Left forelimb (tissue), 1 donor: Measurements from ENCODE around the gene PPIL4.

Experiments used
- DNase-seq: peaks from one replicate; pipeline ENCODE4 v3.0.0-alpha.2; 2018; ENCODE audit warnings: low spot score

The PPIL4 gene

DNA sequence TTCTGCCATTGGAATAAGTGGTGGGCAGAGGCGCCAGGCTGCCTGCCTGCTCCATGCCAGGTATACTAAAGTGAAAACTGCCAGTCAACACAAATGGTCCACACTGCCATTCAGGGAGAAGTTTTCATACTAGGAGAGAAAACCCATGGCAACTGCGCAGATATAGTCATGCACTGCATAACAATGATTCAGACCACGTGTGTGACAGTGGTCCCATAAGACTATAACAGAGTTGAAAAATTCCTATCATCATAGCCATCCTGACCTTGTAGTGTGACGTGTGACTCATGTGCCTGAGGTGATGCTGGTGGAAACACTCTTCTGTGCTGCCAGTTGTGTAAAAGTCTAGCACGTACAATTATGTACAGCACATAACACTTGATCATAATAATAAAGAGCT, 86.1 kb downstream of the PPIL4 start:
- no peak for DNase-seq

DNA sequence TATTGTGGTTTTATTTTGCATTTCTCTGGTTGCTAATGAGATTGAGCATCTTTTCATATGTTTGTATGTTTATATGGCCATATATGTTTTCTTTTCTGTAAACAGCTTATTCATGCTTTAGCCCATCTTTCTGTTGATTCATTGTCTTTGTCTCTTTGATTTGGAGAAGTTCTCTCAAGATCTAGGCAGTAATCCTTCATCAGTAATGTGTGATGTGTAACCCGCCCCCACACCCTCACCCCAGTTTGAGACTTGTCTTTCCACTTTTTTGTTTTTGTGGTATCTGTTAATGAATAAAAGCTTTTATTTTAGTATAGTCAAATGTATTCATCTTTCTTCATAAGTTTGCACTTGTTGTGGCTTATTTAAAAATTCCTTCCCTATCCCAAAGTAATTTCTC, 87.0 kb downstream of the PPIL4 start:
- no peak for DNase-seq

DNA sequence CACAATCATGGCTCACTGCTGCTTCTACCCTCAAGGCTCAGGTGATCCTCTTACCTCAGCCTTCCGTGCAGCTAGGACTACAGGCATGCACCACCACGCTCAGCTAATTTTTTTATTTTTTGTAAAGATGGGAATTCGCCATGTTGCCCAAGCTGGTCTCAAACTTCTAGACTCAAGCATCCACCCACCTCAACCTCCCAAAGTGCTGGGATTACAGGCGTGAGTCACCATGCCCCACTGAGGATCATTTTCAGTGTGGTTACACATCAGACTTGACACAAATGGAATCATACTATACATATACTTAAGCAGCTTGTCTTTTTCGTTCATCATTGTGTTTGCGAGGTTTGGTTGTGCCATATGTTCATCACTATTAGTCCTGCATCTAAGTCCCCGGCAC, 87.6 kb downstream of the PPIL4 start:
- no peak for DNase-seq

DNA sequence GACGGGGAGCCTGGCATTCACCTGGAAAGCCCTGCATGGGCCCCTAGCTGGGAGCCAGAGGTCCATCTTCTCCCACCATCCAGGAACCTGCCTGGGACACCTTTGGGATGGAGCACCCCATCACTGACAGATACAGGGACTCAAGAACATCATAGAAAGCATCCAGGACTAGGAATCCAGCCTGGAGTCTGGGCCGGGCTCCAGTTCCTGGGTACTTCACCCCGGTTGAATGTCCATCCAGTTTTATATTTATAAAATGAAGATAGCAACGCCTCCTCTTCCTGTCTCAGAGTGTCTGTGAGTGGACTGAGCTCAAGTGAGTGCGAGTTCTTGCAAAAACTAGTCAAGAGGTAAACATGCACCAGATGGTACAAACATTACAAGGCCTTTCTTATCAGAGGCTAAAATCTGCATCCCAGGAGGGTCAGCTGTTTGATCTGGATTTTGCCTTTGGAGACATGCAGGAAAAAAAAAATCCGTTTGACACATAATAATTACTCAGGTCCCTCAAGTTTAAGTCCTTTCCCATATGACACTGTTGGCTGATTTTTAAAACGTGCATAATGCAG, 88.4 kb downstream of the PPIL4 start:
- DNase-seq, result no peak

DNA sequence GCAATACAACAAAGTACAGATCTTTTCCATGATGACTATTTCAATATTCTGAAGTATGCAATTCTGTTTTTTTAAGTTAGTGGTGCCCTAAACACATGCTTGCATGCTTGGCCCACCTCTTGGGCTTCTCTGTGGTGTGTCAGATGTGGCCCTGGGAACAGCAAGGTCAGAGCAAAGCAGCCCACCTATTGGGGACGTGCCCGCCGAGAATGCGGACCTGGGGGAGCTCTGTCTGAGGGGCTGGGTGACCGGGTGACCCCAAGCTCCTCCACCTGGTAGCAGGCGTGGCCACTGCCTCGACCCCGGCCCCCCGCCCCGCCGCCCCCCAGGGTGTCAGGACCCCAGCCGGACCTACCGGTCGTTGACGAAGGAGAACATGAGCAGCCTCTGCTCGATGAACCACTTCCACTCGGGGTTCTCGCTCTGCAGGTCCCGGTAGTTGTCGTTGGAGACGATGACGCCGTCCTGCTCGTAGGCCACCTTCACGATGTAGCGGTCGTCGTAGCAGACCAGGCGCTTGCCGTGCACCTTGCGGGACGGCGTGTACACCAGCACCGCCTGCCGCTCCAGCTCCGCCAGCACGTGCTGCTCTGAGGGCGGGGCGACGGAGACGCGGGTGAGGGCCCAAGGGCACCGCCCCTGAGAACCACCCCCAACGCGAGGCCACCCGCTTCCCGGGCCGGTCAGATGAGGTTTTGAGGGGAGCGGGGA, 89.4 kb downstream of the PPIL4 start:
- no peak for DNase-seq

DNA sequence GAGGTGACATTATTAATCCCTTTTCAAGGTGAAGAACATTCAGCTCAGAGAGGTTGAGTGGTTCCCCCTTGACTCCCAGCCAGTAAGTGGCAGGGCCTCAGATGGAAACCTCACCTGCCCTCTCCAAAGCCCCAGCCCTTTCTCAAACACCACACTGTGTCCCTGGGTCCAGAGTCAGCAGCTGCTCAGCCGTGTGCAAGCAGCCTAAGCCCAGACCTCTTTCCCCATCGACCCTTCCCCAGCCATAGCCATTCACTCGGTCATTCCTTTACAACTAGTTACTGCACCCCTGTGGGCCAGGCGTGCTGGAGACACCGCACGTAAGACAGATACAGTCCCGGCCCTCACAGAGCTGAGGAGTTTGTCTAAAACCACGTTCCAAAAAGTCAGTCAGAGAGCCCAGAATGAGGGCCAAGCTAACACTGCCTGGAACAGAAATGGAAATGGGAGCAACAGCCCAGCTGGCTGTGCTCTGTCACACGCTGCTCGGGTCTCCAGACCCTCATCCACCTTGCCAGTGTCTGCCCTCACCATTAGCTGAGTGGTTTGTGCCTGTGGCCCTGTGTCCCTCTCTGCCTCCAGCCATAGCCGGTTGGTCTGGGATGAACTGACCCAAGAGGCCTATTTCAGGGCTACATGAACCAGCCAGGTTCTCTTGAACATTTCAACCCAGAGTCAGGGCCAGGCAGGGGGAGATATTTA, 90.7 kb downstream of the PPIL4 start:
- DNase-seq, result no peak
